LNCAP (cell line): Measurements from ENCODE around the gene JCAD.

ENCODE experiments used
- TF ChIP-seq, protein P1 (sequence below): fragments of 450-650 bp; IDR thresholded peaks from 2 replicates; pipeline ENCODE4 v1.5.1; 2017; ENCODE audit warnings: mild to moderate bottlenecking

JCAD gene, protein sequence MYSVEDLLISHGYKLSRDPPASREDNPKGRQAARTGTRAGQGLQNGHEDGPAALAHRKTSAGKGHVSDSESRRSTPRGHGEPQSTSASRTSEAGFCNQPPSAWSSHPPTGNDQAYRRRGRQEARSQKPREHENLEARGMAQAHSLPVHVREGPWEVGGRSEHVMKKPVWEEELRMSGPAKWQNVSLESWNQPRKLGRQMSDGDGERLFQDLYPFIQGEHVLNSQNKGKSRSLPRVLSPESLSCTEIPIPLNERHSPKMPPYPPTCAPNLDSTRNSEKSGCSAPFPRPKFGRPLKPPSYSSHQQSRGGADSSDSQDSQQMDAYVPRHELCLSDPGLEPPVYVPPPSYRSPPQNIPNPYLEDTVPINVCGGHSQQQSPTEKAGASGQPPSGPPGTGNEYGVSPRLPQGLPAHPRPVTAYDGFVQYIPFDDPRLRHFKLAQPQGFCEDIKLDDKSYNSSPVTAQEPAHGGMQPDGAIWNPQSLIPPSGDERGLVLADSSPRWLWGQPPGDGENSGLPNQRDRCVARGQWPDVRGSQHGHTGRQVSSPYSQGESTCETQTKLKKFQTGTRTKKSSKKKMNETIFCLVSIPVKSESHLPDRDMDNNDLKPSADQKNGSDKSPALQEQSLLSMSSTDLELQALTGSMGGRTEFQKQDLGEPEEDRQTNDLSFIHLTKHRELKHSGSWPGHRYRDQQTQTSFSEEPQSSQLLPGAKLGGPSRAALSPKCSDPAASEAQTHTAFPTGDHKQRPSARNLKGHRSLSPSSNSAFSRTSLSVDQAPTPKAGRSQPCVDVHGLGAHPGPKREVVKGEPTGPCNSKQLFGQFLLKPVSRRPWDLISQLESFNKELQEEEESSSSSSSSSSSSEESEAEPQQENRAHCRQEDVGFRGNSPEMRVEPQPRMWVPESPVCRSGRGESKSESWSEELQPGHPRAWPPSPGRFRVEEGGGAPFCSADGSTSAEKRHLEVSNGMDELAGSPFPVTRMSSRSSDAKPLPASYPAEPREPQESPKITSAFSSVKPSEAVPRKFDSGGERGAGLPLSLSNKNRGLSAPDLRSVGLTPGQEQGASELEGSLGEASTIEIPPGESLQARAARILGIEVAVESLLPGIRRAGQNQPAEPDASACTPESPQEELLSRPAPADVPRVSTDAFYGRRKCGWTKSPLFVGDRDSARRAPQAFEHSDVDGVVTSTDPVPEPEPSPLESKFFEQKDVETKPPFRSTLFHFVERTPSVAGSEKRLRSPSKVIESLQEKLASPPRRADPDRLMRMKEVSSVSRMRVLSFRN (N-terminal part only)

DNA sequence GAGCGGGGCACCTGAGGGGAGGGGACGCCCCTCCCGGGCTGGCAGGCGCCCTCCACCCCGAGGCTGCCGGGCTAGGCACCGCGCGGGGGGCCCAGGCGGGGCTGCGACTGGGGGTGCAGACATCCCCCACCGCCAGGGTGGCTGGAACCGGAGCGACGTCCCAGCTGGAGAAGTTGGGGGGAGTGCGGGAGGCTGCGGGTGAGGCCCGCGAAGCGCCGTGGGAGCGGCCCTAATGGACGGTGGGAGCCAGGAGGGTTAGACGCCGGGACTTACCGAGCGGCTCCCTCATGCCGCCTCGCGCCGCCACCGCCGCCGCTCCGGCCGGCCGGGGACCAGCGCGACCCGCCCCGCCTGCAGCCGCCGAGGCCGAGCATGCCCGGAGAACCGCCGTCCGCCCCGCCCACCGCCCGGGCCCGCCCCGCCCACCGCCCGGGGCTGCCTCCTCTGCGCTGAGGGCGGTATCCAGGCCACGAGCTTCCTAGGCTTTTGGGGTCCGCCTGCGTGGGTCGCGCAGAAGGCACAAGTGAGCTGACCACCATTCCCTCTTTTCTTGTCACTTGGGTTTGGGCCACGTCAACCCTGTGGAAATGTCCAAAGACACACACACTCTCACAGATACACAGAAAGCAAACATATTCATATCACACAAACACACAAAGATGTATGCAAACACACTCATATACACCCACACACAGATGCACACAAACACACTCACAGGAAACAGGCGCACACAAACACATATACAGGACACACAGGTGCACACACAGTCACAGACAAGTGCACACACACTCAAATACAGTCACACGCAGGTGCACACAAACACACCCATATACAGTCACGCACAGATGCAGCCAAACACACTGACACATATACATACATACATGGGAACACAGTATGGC is at the start of gene JCAD:
Gene JCAD, minus strand, starts transcription at position 378 of the 899 bp plus-strand sequence. CDS start 11,774 bp downstream, outside the sequence.
- TF ChIP-seq, protein P1, sequence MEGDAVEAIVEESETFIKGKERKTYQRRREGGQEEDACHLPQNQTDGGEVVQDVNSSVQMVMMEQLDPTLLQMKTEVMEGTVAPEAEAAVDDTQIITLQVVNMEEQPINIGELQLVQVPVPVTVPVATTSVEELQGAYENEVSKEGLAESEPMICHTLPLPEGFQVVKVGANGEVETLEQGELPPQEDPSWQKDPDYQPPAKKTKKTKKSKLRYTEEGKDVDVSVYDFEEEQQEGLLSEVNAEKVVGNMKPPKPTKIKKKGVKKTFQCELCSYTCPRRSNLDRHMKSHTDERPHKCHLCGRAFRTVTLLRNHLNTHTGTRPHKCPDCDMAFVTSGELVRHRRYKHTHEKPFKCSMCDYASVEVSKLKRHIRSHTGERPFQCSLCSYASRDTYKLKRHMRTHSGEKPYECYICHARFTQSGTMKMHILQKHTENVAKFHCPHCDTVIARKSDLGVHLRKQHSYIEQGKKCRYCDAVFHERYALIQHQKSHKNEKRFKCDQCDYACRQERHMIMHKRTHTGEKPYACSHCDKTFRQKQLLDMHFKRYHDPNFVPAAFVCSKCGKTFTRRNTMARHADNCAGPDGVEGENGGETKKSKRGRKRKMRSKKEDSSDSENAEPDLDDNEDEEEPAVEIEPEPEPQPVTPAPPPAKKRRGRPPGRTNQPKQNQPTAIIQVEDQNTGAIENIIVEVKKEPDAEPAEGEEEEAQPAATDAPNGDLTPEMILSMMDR, result no peak

DNA sequence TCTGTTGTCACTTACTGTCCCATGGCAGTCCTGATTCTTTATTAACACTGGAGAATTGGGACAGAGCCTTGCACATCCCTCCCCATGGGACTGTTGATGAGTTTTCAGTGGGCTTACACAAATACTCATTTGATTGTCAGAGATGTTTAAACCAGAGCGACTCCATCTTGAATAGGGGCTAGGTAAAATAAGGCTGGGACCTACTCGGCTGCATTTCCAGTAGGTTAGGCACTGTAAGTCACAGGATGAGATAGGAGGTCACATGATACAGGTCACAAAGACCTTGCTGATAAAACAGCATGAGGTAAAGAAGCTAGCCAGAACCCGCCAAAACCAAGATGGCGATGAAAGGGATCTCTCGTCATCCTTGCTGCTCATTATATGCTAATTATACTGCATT is 47.6 kb upstream of the JCAD start:
- TF ChIP-seq, protein P1, result no peak

- TF ChIP-seq, protein P1, result no peak
These were observed 44.4 kb upstream of the JCAD start for GRCh38 chr10:30103595-30104320.

- TF ChIP-seq, protein P1, result no peak
These were observed 39.7 kb upstream of the JCAD start for GRCh38 chr10:30099101-30099500.

GRCh38 chr10:30098629-30099028 is 39.2 kb upstream of the JCAD start:
- TF ChIP-seq, protein P1, result no peak

GRCh38 chr10:30096564-30096963 is 37.2 kb upstream of the JCAD start:
- TF ChIP-seq, protein P1, result no peak
